Lung (tissue), 12 donors: ENCODE data around the gene FHIP2A. TPM values are rescaled to one million over a fixed set of nuclear protein-coding genes. Genes with fewer than 3 reads are reported as not detected.

Source experiments
- ATAC-seq: fragments of 200-7000 bp; cut with Tn5 transposase; one replicate; pipeline ENCODE4 v1.9.1; 2020; ENCODE audit warnings: moderate number of reproducible peaks; ENCODE audit not compliant: insufficient read depth, low FRiP score
- DNase-seq, 3 donors: peaks; one replicate each; pipeline ENCODE4 v3.0.0-alpha.2; 2013 to 2017
- H3K27ac ChIP-seq, 2 donors: one replicate each; pipeline ENCODE4 v1.5.1; 2013; ENCODE audit warnings: mild to moderate bottlenecking in 2 of 2, moderate library complexity in 2 of 2, control low read depth in 1 of 2, inconsistent platforms in 1 of 2, low read depth in 1 of 2, low read length in 1 of 2
- H3K27me3 ChIP-seq, 3 donors: one replicate each; pipeline ENCODE4 v1.5.1; 2013; ENCODE audit warnings: low read length in 2 of 3; ENCODE audit not compliant: control insufficient read depth in 3 of 3, insufficient read depth in 3 of 3
- H3K36me3 ChIP-seq, 4 donors: one replicate each; pipeline ENCODE4 v1.5.1; 2013; ENCODE audit warnings: low read length in 4 of 4, mild to moderate bottlenecking in 1 of 4, moderate library complexity in 1 of 4; ENCODE audit not compliant: control insufficient read depth in 4 of 4, insufficient read depth in 4 of 4
- H3K4me1 ChIP-seq, 5 donors: one replicate each; pipeline ENCODE4 v1.5.1; 2013; ENCODE audit warnings: low read length in 5 of 5, mild to moderate bottlenecking in 2 of 5, moderate library complexity in 1 of 5; ENCODE audit not compliant: control insufficient read depth in 5 of 5, insufficient read depth in 5 of 5
- H3K4me3 ChIP-seq: one replicate; pipeline ENCODE4 v1.5.1; 2013; ENCODE audit warnings: mild to moderate bottlenecking, control low read depth, moderate library complexity
- H3K9ac ChIP-seq, 2 donors: one replicate each; pipeline ENCODE4 v1.5.1; 2013; ENCODE audit warnings: low read length in 2 of 2, control low read depth in 1 of 2; ENCODE audit not compliant: insufficient read depth in 1 of 2
- H3K9me3 ChIP-seq, 4 donors: one replicate each; pipeline ENCODE4 v1.5.1; 2013; ENCODE audit warnings: low read length in 3 of 4, mild to moderate bottlenecking in 1 of 4, moderate library complexity in 1 of 4; ENCODE audit not compliant: control insufficient read depth in 4 of 4, insufficient read depth in 3 of 4
- CTCF ChIP-seq: IDR thresholded peaks from 2 replicates; pipeline ENCODE4 v1.5.1; 2012; ENCODE audit warnings: mild to moderate bottlenecking; ENCODE audit errors: control extremely low read depth, extremely low read depth
- WGBS, 2 donors: extraction: QIAGEN DNeasy Blood & Tissue Kit; methylation state at CpG; one replicate each; pipeline ENCODE4 v1.1.7; 2013; 5-methylcytosine and 5-hydroxymethylcytosine counted together
- polyA plus RNA-seq, 2 donors: library from polyadenylated mRNA; stranded (reverse); fragments of 200-250 nt; gene quantifications; one replicate each; pipeline ENCODE4 v1.2.1, GENCODE V29; 2013
- total RNA-seq, 2 donors: library from RNA; depleted of rRNA in 1 of 2; stranded (reverse); fragments of >200 nt in 1 of 2; gene quantifications; one replicate each; pipeline ENCODE4 v1.2.1, GENCODE V29; 2014 to 2021
- donor health status: control.
- donor health status: control.
- donor health status: Bipolar disorder and iron deficiency.
- donor health status: healthy.
- donor health status: DM: yes; HTN: yes; CAD: no.

The FHIP2A gene
- total and polyA plus RNA-seq, 4 donors: 7.9 to 44.7 (median 17.8) TPM

- WGBS, 2 donors: 85% methylated on average over 6 of the region's 6 CpGs
- Histone ChIP-seq H3K27me3 (no peaks in the 10 kb centered on the region), H3K9ac (no peak overlapping the region), H3K9me3 (no peaks in the 10 kb centered on the region), H3K4me3 (no peak overlapping the region), H3K4me1 (peaks cover 0 to 5% (median 0%) of the 10 kb centered on the region in 5 donors), H3K27ac (no peak overlapping the region), H3K36me3 (peaks cover 3 to 29% (median 20%) of the 10 kb centered on the region in 4 donors)
- no peak for TF ChIP-seq CTCF
- DNase-seq (no peak), ATAC-seq (no peak)
Observed at GRCh38 chr10:114831186-114831867, 9.7 kb downstream of the FHIP2A start.

- Histone ChIP-seq H3K27me3 (no peaks in the 10 kb centered on the region), H3K9me3 (no peaks in the 10 kb centered on the region), H3K36me3 (peaks cover 8 to 54% (median 33%) of the 10 kb centered on the region in 4 donors), H3K9ac (no peak overlapping the region), H3K4me1 (no peaks in the 10 kb centered on the region), H3K4me3 (no peak overlapping the region), H3K27ac (no peak overlapping the region)
- ATAC-seq (no peak), DNase-seq (no peak)
- no peak for TF ChIP-seq CTCF
- 98% methylated on average over 3 of the region's 3 CpGs for WGBS, 2 donors
Observed at GRCh38 chr10:114837690-114838089, 16.1 kb downstream of the FHIP2A start.

- no peak overlapping the region for H3K27ac ChIP-seq
- no peak for TF ChIP-seq CTCF
- H3K9ac ChIP-seq: no peak overlapping the region
- no peaks in the 10 kb centered on the region for H3K27me3 ChIP-seq
- no peaks in the 10 kb centered on the region for H3K9me3 ChIP-seq
- H3K4me3 ChIP-seq: no peak overlapping the region
- peaks cover 13 to 54% (median 33%) of the 10 kb centered on the region in 4 donors for H3K36me3 ChIP-seq
- whole genome bisulfite sequencing, 2 donors: 96 to 100% methylated on average over 3 of the region's 3 CpGs
- H3K4me1 ChIP-seq: no peaks in the 10 kb centered on the region
- no peak for ATAC-seq
- no peak for DNase-seq
Observed at GRCh38 chr10:114839901-114840300, 18.3 kb downstream of the FHIP2A start.
